GM18526 (cell line): ENCODE results near the gene ZRANB2.

Source experiments
- POLR2A ChIP-seq: IDR thresholded peaks from 3 replicates; pipeline ENCODE4 v1.6.1; 2011; ENCODE audit not compliant: insufficient read length; ENCODE audit errors: extremely low read depth

ZRANB2 gene

GRCh38 chr1:71080739-71081696, at the start of gene ZRANB2:
Gene ZRANB2, minus strand, starts transcription at chr1:71081035. Its CDS starts 40 bp downstream, at chr1:71080995.
- peak; percentile 77 for TF ChIP-seq POLR2A

GRCh38 chr1:71128060-71128459, 47.2 kb upstream of the ZRANB2 start:
- no peak for TF ChIP-seq POLR2A

GRCh38 chr1:71118086-71118485, 37.3 kb upstream of the ZRANB2 start:
- no peak for TF ChIP-seq POLR2A

DNA sequence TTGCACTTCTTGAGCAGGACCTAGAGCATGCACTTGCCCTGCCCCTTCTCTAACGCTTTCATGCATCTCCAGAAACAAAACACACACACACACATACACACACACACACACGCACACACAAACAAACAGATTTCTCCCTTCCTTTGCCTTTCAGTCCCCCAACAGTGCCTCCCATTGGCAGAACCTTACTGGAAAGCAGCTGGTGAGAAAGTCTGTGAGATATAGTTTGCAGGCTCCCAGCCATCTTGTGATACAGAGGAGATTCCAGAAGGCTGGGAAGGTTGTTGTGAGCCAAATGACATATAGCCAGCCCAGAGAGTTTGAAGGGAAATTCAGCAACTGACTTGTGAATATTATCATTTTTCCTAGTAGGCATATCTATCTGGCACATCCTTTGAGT, 35.9 kb upstream of the ZRANB2 start:
- no peak for TF ChIP-seq POLR2A

DNA sequence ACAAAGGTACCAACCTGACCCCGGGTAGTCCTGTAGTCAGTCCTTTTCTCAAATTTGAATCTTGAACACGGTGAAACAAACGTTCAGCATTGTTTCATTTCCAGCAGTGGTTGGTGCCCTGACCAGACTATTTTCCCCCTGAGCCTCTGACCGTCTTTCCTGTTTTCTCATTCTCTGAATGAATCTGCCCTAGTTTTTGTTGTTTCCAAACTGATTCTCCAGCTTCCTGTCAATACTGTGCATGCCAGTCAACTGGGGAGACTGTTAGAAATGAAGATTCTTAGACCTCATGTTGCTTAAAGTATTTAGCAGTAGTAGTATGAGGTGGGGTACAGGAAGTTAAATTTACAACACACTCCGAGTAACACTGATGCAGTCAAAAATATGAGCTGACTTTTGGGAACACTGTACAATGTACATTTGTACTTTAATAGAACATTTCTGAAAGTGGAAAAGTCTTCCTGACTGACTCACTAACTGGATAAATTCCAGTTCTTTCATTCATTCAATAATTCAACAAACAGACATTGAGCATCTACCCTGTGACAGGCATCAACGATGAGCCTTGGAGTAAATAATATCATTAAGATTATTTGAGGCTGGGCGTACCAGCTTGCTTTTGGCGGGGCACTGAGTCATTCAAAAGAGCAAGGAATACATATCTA, 26.0 kb upstream of the ZRANB2 start:
- TF ChIP-seq POLR2A: no peak

DNA sequence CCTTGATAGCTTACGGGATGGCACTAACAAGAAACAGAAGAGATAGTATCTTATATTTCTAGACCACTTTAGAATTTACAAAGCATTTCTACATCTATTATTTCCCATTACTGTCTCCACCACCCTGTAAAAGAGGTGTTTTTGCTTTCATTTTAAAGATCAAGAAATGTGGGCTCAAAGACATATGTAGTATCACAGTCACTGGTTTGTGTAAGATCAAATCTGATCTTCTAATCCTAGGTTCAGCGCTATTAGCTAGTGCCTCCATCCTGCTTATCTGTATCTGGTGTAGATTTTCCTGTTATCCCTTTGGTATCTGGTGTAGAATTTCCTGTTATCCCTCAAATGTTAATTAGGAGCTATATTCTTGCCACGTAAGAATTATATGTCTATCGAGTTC, 23.6 kb upstream of the ZRANB2 start:
- TF ChIP-seq POLR2A: no peak

DNA sequence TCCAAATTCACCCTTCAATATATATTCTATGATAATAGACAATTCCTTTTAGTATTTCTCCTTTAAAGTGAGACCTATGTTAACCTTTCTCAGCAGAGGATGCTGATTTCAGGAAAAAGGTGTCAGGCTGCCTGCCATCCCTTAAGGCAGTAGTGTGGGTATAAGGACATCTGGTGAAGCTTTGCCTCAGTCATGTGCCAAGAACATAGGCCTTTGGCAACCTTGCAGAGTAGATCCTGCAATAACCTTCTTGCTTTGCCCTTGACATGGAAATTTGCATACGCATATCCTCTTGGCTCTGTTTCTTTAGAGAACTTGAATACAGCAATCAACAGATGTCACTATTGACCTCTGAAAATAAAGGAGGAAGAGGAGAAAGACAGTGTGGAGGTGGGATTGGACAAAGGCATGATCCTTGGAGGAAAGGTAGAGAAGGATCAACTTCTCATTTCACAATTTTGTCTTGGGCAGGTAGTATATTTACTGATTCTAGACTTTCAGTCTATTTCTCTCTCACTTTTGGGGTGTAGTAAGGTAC, 21.1 kb upstream of the ZRANB2 start:
- TF ChIP-seq POLR2A: no peak

DNA sequence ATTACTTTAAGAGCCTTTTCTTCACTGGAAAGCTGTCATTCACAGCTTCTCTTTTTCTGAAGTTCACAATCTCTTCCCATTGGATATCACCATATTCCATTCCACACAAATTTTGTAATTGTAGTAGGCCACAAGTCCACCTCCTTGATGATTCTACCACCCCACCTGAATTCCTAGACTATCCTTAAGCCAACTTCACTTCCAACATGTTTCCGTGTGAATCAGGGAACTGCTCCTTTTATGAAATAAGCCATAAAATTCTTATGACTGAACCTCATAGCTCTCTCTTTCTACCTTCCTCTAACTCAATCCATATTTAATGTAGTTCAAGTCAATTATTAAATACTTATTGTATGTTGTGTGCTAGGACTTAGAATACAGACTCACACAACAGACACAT, 16.6 kb upstream of the ZRANB2 start:
- no peak for TF ChIP-seq POLR2A

GRCh38 chr1:71094913-71095312, 14.1 kb upstream of the ZRANB2 start:
- TF ChIP-seq POLR2A: no peak

DNA sequence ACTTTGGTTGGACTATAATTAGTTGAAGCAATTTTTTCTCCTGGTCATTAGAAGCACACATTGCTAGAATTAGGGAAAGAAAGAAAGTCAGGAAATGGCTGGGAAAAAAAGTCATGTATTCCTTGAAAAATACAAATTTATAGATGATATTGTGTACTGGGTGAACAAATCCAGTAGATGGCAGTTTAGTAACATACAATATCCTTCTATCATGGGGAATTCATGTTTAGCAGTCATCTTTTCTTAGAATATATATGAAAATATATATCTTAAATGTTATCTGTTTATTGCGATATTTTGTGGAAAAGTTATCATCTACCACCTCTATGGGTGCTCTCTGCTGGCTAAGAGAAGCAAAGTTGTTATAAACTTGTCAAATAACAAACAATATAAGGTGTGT, 13.1 kb upstream of the ZRANB2 start:
- no peak for TF ChIP-seq POLR2A

- TF ChIP-seq POLR2A: no peak
Measured at GRCh38 chr1:71089536-71090270, 8.9 kb upstream of the ZRANB2 start.

- TF ChIP-seq POLR2A: no peak
Measured at GRCh38 chr1:71088645-71089287, 7.9 kb upstream of the ZRANB2 start.

DNA sequence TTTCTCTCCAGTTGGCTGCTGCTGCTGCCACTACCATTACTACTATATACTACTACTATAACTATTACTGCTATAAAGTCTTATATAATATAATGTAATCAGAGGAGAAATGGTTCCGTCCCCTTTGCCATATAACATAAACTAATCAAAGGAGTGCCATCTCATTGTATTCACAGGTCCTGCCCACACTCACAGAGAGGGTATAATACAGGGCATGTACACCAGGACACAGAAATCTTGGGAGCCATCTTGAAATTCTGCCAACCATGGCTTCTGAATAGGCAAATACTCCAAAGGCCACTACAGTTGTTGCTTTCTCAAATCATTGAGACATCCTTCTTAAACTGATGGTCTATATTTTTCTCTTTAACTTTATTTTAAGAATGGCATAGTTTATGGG, 6.9 kb upstream of the ZRANB2 start:
- no peak for TF ChIP-seq POLR2A

DNA sequence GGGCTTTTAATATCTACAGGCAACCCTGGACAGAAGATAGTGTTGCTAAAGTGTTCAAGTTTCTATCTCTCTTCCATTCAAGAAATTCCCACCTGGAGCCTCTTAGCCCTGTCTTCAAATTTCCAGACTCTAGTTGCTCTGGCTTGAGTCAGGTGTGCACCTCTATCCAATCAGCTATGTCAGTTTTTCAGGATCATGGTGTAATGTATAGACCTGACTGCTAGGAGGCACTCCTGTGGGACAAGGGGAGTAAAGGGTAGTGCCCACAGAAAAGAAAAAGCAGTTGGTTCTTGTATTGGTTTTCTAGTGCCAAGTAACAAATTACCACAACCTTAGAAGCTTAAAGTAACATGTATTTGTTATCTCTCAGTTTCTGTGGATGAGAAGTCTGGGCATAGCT, 6.2 kb upstream of the ZRANB2 start:
- TF ChIP-seq POLR2A: no peak

DNA sequence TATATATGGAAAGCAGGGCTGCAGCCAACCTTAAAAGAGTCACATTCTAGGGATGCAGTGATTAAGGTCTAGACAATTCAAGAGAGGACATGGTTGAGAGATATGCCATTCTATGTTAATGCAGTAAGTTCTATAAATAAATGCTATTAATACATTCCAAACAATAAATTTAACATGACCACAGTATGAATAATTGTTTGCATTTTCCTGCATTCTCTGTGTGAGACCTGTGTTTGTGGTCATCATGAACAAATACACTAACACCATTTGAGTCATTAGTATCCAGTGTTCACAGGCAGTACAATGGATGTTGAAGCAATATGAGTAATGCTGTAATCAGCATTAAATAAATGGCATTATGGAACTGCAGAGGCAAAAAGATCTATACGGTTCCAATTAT, 5.5 kb upstream of the ZRANB2 start:
- no peak for TF ChIP-seq POLR2A
